SK-N-SH (cell line): Measurements from ENCODE around the gene SH3BP1. TPM values are rescaled to one million over a fixed set of nuclear protein-coding genes. Genes with fewer than 3 reads are reported as not detected.

ENCODE experiments used
- CTCF ChIA-PET: fragments of 300-600, 350-600 bp; formaldehyde crosslinking; extraction: SDS; loops from one replicate; lab custom pipeline; 2021; lab: Yijun Ruan, JAX
- POLR2A ChIA-PET: fragments of 350-600 bp; sonication (Branson Sonifier 250); formaldehyde crosslinking; extraction: SDS; loops from one replicate; lab custom pipeline; 2020; ENCODE audit warnings: antibody characterized with exemption, inconsistent platforms; lab: Yijun Ruan, JAX
- DNase-seq: peaks from one replicate; pipeline ENCODE4 v3.0.0; 2012
- H2AFZ ChIP-seq: fragments of 200-600 bp; sonication (generic); 2 replicates; pipeline ENCODE4 v1.8.1; 2016; ENCODE audit warnings: antibody characterized with exemption, mild to moderate bottlenecking, low read depth
- H3F3A ChIP-seq: fragments of 200-600 bp; sonication (generic); replicated peaks from 2 replicates; pipeline ENCODE3; 2016; ENCODE audit warnings: antibody characterized with exemption, mild to moderate bottlenecking; ENCODE audit not compliant: insufficient read depth
- H3K27ac ChIP-seq, 2 experiments: fragments of 200-500 bp in 1 of 2; fragments of 200-600 bp in 1 of 2; sonication (Bioruptor generic) in 1 of 2; sonication (generic), shearing (Covaris generic) in 1 of 2; 2 replicates each; pipeline versions ENCODE4 v1.5.1 to v1.6.1; 2014 to 2016; ENCODE audit warnings: low read depth in 2 of 2, inconsistent platforms in 1 of 2, low read length in 1 of 2, mild to moderate bottlenecking in 1 of 2, mixed read lengths in 1 of 2
- H3K27me3 ChIP-seq: fragments of 200-600 bp; sonication (generic), shearing (Covaris generic); 2 replicates; pipeline ENCODE4 v1.6.1; 2016; ENCODE audit warnings: mixed run types; ENCODE audit not compliant: insufficient read depth
- H3K36me3 ChIP-seq, 2 experiments: fragments of 200-500 bp in 1 of 2; fragments of 200-600 bp in 1 of 2; sonication (Bioruptor generic) in 1 of 2; sonication (generic) in 1 of 2; replicated peaks in 1 of 2; 2 replicates each; pipeline versions ENCODE3 to v1.5.1; 2014 to 2016; ENCODE audit warnings: low read length in 1 of 2, mild to moderate bottlenecking in 1 of 2; ENCODE audit not compliant: insufficient read depth in 2 of 2, control insufficient read depth in 1 of 2
- H3K4me1 ChIP-seq, 2 experiments: fragments of 200-500 bp in 1 of 2; fragments of 200-600 bp in 1 of 2; sonication (Bioruptor generic) in 1 of 2; sonication (generic), shearing (Covaris generic) in 1 of 2; 2 replicates each; pipeline versions ENCODE4 v1.5.1 to v1.6.1; 2014 to 2016; ENCODE audit warnings: low read depth in 1 of 2, low read length in 1 of 2, mixed run types in 1 of 2; ENCODE audit not compliant: insufficient read depth in 2 of 2, control insufficient read depth in 1 of 2
- H3K4me2 ChIP-seq: fragments of 200-600 bp; sonication (generic), shearing (Covaris generic); 2 replicates; pipeline ENCODE4 v1.6.1; 2017; ENCODE audit warnings: mixed run types
- H3K4me3 ChIP-seq, 2 experiments: fragments of 200-500 bp in 1 of 2; fragments of 200-600 bp in 1 of 2; sonication (Bioruptor generic) in 1 of 2; sonication (generic), shearing (Covaris generic) in 1 of 2; 2 replicates each; pipeline versions ENCODE4 v1.5.1 to v1.8.1; 2014 to 2016; ENCODE audit warnings: low read depth in 2 of 2, inconsistent platforms in 1 of 2, low read length in 1 of 2, mild to moderate bottlenecking in 1 of 2, mixed read lengths in 1 of 2, moderate library complexity in 1 of 2
- H3K79me2 ChIP-seq: fragments of 200-600 bp; sonication (generic); 2 replicates; pipeline ENCODE4 v1.8.1; 2017; ENCODE audit warnings: mild to moderate bottlenecking; ENCODE audit not compliant: insufficient read depth
- H3K9ac ChIP-seq: fragments of 200-600 bp; sonication (generic); 2 replicates; pipeline ENCODE4 v1.6.1; 2017; ENCODE audit warnings: mixed run types
- H3K9me2 ChIP-seq: fragments of 200-600 bp; sonication (generic); 2 replicates; pipeline ENCODE4 v1.6.1; 2017; ENCODE audit warnings: mixed run types
- H3K9me3 ChIP-seq: fragments of 200-600 bp; sonication (generic); 2 replicates; pipeline ENCODE4 v1.6.1; 2017; ENCODE audit warnings: mixed run types, mild to moderate bottlenecking, moderate library complexity
- H4K20me1 ChIP-seq: fragments of 200-600 bp; sonication (generic); 2 replicates; pipeline ENCODE4 v1.6.1; 2017; ENCODE audit warnings: mild to moderate bottlenecking, mixed run types; ENCODE audit not compliant: insufficient read depth
- GATA2 ChIP-seq: sonication (generic); formaldehyde crosslinking; IDR thresholded peaks from 2 replicates; pipeline ENCODE4 v1.5.0; 2020; ENCODE audit warnings: mild to moderate bottlenecking, missing genetic modification reagents
- JUND ChIP-seq: IDR thresholded peaks from 2 replicates; pipeline ENCODE4 v1.4.0; 2012
- MXI1 ChIP-seq: IDR thresholded peaks from 2 replicates; pipeline ENCODE4 v1.6.1; 2012; ENCODE audit warnings: mild to moderate bottlenecking, low read depth, low read length, improper control_type of control experiment
- NFIC ChIP-seq: IDR thresholded peaks from 2 replicates; pipeline ENCODE4 v1.4.0; 2012; ENCODE audit warnings: borderline replicate concordance
- NRF1 ChIP-seq: IDR thresholded peaks from 2 replicates; pipeline ENCODE4 v1.6.1; 2012; ENCODE audit warnings: low read depth, mild to moderate bottlenecking, low read length
- RCOR1 ChIP-seq: fragments of 150-350 bp; IDR thresholded peaks from 2 replicates; pipeline ENCODE4 v1.6.1; 2017; ENCODE audit warnings: antibody characterized with exemption, low read length
- RXRA ChIP-seq: IDR thresholded peaks from 2 replicates; pipeline ENCODE4 v1.4.0; 2012; ENCODE audit warnings: low read depth, mild to moderate bottlenecking, borderline replicate concordance
- TAF1 ChIP-seq: IDR thresholded peaks from 2 replicates; pipeline ENCODE4 v1.6.1; 2012; ENCODE audit warnings: low read depth, mild to moderate bottlenecking, low read length, moderate library complexity, borderline replicate concordance
- TCF12 ChIP-seq: IDR thresholded peaks from 2 replicates; pipeline ENCODE4 v1.4.0; 2012
- YY1 ChIP-seq: IDR thresholded peaks from 2 replicates; pipeline ENCODE4 v1.4.0; 2012; ENCODE audit warnings: low read depth, mild to moderate bottlenecking
- WGBS: methylation state at CpG from one replicate; pipeline ENCODE4 v1.1.6; 2017; ENCODE audit warnings: low lambda C conversion rate; 5-methylcytosine and 5-hydroxymethylcytosine counted together
- polyA plus RNA-seq, 3 experiments: library from polyadenylated mRNA; depleted of rRNA; stranded (reverse); fragments of >200 nt; gene quantifications; 2 replicates each; pipeline ENCODE4 v1.2.3, GENCODE V29; 2012
- TF ChIP-seq, protein P1 (sequence below): fragments of 200-600 bp; sonication (generic); IDR thresholded peaks from 2 replicates; pipeline ENCODE4 v1.6.1; 2017; ENCODE audit warnings: antibody characterized with exemption, mild to moderate bottlenecking, moderate library complexity
- TF ChIP-seq, protein P2 (sequence below): IDR thresholded peaks from 2 replicates; pipeline ENCODE4 v1.4.0; 2012; ENCODE audit warnings: low read depth, borderline replicate concordance
- TF ChIP-seq, protein P3 (sequence below): IDR thresholded peaks from 2 replicates; pipeline ENCODE4 v1.4.0; 2012; ENCODE audit warnings: low read depth, borderline replicate concordance
- TF ChIP-seq, protein P4 (sequence below): fragments of 150-350 bp; IDR thresholded peaks from 2 replicates; pipeline ENCODE4 v1.6.1; 2016; ENCODE audit warnings: mild to moderate bottlenecking, low read depth, low read length

Gene SH3BP1
- polyA plus RNA-seq, 1 of the 3 experiments (the other 2 are of a cell fraction): 8.9 TPM

DNA sequence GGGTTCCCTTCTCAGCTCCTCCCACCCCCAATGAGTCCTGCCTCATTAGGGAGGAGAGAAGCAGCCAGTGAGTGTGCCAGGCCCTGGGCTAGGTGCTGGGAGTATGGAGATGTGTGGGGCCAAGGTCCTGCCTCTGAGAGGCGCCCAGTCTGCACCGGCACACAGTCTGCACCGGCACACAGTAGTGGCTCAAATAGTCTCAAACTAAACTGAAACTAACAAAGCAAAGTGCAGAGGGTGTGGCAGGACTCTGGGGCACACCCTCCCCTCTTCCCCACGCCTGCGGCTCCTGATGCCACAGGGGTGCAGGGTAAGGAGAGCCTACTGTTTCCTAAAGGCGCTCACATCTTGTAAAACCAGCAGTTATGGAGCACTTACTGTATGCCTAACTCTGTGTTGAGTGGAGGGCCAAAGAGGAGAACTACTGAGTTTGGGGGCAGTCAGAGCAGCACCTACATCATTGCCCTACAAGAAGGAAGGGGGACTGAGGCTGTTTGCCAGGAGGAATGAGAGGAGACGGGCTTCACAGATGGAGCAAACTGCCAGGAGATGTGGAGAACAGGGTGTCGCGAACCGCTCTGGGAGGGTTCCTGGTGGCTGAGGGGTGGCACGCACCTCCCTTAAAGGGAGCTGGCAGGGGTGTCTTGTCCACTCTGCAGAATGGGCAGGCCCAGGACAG lies 939 bp upstream of the SH3BP1 start:
- Histone ChIP-seq H3F3A (peaks cover 13% of the 10 kb centered on the region), H3K27ac (peak overlapping the region in 1 of 2 experiments; percentile 68; a peak in 2 of 4 replicates), H3K27me3 (no peaks in the 10 kb centered on the region), H3K4me3 (peak overlapping the region in 1 of 2 experiments; percentile 66; a peak in 2 of 4 replicates), H3K9ac (no peak overlapping the region), H3K9me3 (no peaks in the 10 kb centered on the region), H4K20me1 (0 out of 2 replicates have a peak, but pooled peaks cover 2% of the 10 kb centered on the region), H3K9me2 (no peaks in the 10 kb centered on the region), H3K79me2 (peaks cover 7% of the 10 kb centered on the region; the same call in 1 of the 2 replicates), H3K36me3 (peaks cover 0 to 3% of the 10 kb centered on the region in 2 experiments), H2AFZ (peak overlapping the region; percentile 82; the same call in 1 of the 2 replicates), H3K4me2 (peak overlapping the region; percentile 98), H3K4me1 (peaks cover 22 to 58% of the 10 kb centered on the region in 2 experiments)
- DNase-seq: no peak
- ChIA-PET CTCF (interaction anchor here (0.8 to 34.3 kb wide), 6 partner anchors 13 to 154 kb away, joined by 3 to 898 read pairs (median 6); partner anchors contain the start of genes LGALS1, NOL12 and PDXP), POLR2A (interaction anchor here (1.0 to 2.0 kb wide), 2 partner anchors 12 to 37 kb away, joined by 3 to 6 read pairs; partner anchors contain the start of gene LGALS1)
- TF ChIP-seq YY1: no peak
- TF ChIP-seq, protein P1, sequence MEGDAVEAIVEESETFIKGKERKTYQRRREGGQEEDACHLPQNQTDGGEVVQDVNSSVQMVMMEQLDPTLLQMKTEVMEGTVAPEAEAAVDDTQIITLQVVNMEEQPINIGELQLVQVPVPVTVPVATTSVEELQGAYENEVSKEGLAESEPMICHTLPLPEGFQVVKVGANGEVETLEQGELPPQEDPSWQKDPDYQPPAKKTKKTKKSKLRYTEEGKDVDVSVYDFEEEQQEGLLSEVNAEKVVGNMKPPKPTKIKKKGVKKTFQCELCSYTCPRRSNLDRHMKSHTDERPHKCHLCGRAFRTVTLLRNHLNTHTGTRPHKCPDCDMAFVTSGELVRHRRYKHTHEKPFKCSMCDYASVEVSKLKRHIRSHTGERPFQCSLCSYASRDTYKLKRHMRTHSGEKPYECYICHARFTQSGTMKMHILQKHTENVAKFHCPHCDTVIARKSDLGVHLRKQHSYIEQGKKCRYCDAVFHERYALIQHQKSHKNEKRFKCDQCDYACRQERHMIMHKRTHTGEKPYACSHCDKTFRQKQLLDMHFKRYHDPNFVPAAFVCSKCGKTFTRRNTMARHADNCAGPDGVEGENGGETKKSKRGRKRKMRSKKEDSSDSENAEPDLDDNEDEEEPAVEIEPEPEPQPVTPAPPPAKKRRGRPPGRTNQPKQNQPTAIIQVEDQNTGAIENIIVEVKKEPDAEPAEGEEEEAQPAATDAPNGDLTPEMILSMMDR: no peak
- TF ChIP-seq NRF1: no peak
- TF ChIP-seq, protein P2, sequence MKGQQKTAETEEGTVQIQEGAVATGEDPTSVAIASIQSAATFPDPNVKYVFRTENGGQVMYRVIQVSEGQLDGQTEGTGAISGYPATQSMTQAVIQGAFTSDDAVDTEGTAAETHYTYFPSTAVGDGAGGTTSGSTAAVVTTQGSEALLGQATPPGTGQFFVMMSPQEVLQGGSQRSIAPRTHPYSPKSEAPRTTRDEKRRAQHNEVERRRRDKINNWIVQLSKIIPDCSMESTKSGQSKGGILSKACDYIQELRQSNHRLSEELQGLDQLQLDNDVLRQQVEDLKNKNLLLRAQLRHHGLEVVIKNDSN: no peak
- no peak for TF ChIP-seq NFIC
- TF ChIP-seq RXRA: no peak
- TF ChIP-seq, protein P3, sequence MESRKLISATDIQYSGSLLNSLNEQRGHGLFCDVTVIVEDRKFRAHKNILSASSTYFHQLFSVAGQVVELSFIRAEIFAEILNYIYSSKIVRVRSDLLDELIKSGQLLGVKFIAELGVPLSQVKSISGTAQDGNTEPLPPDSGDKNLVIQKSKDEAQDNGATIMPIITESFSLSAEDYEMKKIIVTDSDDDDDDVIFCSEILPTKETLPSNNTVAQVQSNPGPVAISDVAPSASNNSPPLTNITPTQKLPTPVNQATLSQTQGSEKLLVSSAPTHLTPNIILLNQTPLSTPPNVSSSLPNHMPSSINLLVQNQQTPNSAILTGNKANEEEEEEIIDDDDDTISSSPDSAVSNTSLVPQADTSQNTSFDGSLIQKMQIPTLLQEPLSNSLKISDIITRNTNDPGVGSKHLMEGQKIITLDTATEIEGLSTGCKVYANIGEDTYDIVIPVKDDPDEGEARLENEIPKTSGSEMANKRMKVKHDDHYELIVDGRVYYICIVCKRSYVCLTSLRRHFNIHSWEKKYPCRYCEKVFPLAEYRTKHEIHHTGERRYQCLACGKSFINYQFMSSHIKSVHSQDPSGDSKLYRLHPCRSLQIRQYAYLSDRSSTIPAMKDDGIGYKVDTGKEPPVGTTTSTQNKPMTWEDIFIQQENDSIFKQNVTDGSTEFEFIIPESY: no peak
- TF ChIP-seq TCF12: no peak
- TF ChIP-seq RCOR1: no peak
- no peak for TF ChIP-seq JUND
- no peak for TF ChIP-seq TAF1
- TF ChIP-seq, protein P4, sequence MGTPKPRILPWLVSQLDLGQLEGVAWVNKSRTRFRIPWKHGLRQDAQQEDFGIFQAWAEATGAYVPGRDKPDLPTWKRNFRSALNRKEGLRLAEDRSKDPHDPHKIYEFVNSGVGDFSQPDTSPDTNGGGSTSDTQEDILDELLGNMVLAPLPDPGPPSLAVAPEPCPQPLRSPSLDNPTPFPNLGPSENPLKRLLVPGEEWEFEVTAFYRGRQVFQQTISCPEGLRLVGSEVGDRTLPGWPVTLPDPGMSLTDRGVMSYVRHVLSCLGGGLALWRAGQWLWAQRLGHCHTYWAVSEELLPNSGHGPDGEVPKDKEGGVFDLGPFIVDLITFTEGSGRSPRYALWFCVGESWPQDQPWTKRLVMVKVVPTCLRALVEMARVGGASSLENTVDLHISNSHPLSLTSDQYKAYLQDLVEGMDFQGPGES: no peak
- no peak for TF ChIP-seq MXI1
- no peak for TF ChIP-seq GATA2 (CRISPR knock-in tag)
- 100% methylated on average over 9 of the region's 11 CpGs for WGBS
